HepG2 (cell line): ENCODE measurements around the gene ZC3H7B. TPM values are rescaled to one million over a fixed set of nuclear protein-coding genes. Genes with fewer than 3 reads are reported as not detected.
A peak's percentile ranks its signal among the peaks of the same experiment; 100 is the strongest.

Source experiments
- BRD4 ChIP-seq: sonication (generic); formaldehyde crosslinking; IDR thresholded peaks from 2 replicates; pipeline ENCODE4 v1.4.0; 2020; ENCODE audit warnings: missing genetic modification reagents
- CBFB ChIP-seq: sonication (generic); formaldehyde crosslinking; IDR thresholded peaks from 2 replicates; pipeline ENCODE4 v1.4.0; 2020; ENCODE audit warnings: missing genetic modification reagents
- DNMT3B ChIP-seq: conservative IDR thresholded peaks from 2 replicates; pipeline ENCODE4 v1.6.1; 2016; ENCODE audit warnings: missing biosample characterization, control low read depth
- GABPB1 ChIP-seq: IDR thresholded peaks from 2 replicates; pipeline ENCODE4 v1.6.1; 2016; ENCODE audit warnings: mild to moderate bottlenecking, missing genetic modification reagents, moderate library complexity, missing compliant biosample characterization
- MAFF ChIP-seq: IDR thresholded peaks from 2 replicates; pipeline ENCODE4 v1.6.1; 2011; ENCODE audit warnings: low read depth, low read length, improper control_type of control experiment
- NONO ChIP-seq, 2 experiments: fragments of 450-650 bp in 1 of 2; sonication (generic) in 1 of 2; formaldehyde crosslinking in 1 of 2; IDR thresholded peaks in 1 of 2; conservative IDR thresholded peaks in 1 of 2; 2 replicates each; pipeline versions ENCODE4 v1.6.1 to v1.8.0; 2017 to 2022; ENCODE audit warnings: mild to moderate bottlenecking in 1 of 2, missing genetic modification reagents in 1 of 2, moderate library complexity in 1 of 2
- PHF5A ChIP-seq: IDR thresholded peaks from one replicate; pipeline ENCODE4 v1.6.1; 2018; ENCODE audit warnings: low read depth, missing genetic modification reagents; ENCODE audit not compliant: unreplicated experiment
- RAD51 ChIP-seq: fragments of 450-650 bp; IDR thresholded peaks from 2 replicates; pipeline ENCODE4 v1.6.1; 2016; ENCODE audit warnings: borderline replicate concordance
- TAF1 ChIP-seq: sonication (generic); formaldehyde crosslinking; IDR thresholded peaks from 2 replicates; pipeline ENCODE4 v1.4.0; 2020; ENCODE audit warnings: missing genetic modification reagents
- TRIM24 ChIP-seq: sonication (generic); formaldehyde crosslinking; IDR thresholded peaks from 2 replicates; pipeline ENCODE4 v1.8.0; 2022; ENCODE audit warnings: mild to moderate bottlenecking, missing genetic modification reagents
- YEATS2 ChIP-seq: sonication (generic); formaldehyde crosslinking; IDR thresholded peaks from 2 replicates; pipeline ENCODE4 v1.4.0; 2020; ENCODE audit warnings: missing genetic modification reagents, borderline replicate concordance
- ZC3H4 ChIP-seq: sonication (generic); formaldehyde crosslinking; IDR thresholded peaks from 2 replicates; pipeline ENCODE4 v1.4.0; 2020; ENCODE audit warnings: missing genetic modification reagents, borderline replicate concordance
- ZFP1 ChIP-seq: IDR thresholded peaks from 2 replicates; pipeline ENCODE4 v1.6.1; 2016
- ZNF329 ChIP-seq: sonication (generic); formaldehyde crosslinking; IDR thresholded peaks from 2 replicates; pipeline ENCODE4 v1.9.0; 2021; ENCODE audit warnings: low read depth, mild to moderate bottlenecking, missing genetic modification reagents
- ZNF343 ChIP-seq: sonication (generic); formaldehyde crosslinking; IDR thresholded peaks from 2 replicates; pipeline ENCODE4 v1.4.0; 2020; ENCODE audit warnings: mild to moderate bottlenecking, missing genetic modification reagents
- ZNF441 ChIP-seq: sonication (generic); formaldehyde crosslinking; IDR thresholded peaks from 2 replicates; pipeline ENCODE4 v1.7.0; 2021; ENCODE audit warnings: missing genetic modification reagents, borderline replicate concordance
- polyA plus RNA-seq, 8 experiments: library from polyadenylated mRNA; depleted of rRNA in 3 of 8; stranded (reverse) in 7 of 8; unstranded in 1 of 8; fragments of >200 nt; fragmentation: Illumina TruSeq in 4 of 8; extraction: Trizol in 4 of 8; gene quantifications; 2 replicates each; pipeline versions ENCODE4 v1.2.1 to v1.2.3, GENCODE V29; 2011 to 2016; ENCODE audit warnings: low read depth in 4 of 8, missing spikeins in 1 of 8, mixed read lengths in 1 of 8; ENCODE audit not compliant: insufficient read depth in 1 of 8
- total RNA-seq, 5 experiments: library from RNA; depleted of rRNA; stranded (reverse); fragments of >200 nt; fragmentation: Illumina TruSeq; extraction: Trizol; gene quantifications; 2 replicates each; pipeline ENCODE4 v1.2.3, GENCODE V29; 2016; ENCODE audit warnings: low read depth in 1 of 5
- TF ChIP-seq, protein P1 (sequence below): sonication (generic); formaldehyde crosslinking; IDR thresholded peaks from 2 replicates; pipeline ENCODE4 v1.4.0; 2020; ENCODE audit warnings: missing genetic modification reagents, borderline replicate concordance
- TF ChIP-seq, protein P2 (sequence below): IDR thresholded peaks from 2 replicates; pipeline ENCODE4 v1.6.1; 2016; ENCODE audit warnings: missing compliant biosample characterization, missing genetic modification reagents, borderline replicate concordance
- TF ChIP-seq, protein P3 (sequence below): sonication (generic); formaldehyde crosslinking; IDR thresholded peaks from 2 replicates; pipeline ENCODE4 v1.5.0; 2020; ENCODE audit warnings: missing genetic modification reagents
- TF ChIP-seq, protein P4 (sequence below): sonication (generic); formaldehyde crosslinking; IDR thresholded peaks from 2 replicates; pipeline ENCODE4 v1.4.0; 2020; ENCODE audit warnings: missing genetic modification reagents
- TF ChIP-seq, protein P5 (sequence below): sonication (generic); formaldehyde crosslinking; IDR thresholded peaks from 2 replicates; pipeline ENCODE4 v1.9.0; 2022; ENCODE audit warnings: low read depth, missing genetic modification reagents

ZC3H7B gene
- total and polyA plus RNA-seq, 2 of the 13 experiments (the other 11 are each of a cell fraction or from before 2014, with no cell fraction given) = 26.4 to 37.2 TPM

DNA sequence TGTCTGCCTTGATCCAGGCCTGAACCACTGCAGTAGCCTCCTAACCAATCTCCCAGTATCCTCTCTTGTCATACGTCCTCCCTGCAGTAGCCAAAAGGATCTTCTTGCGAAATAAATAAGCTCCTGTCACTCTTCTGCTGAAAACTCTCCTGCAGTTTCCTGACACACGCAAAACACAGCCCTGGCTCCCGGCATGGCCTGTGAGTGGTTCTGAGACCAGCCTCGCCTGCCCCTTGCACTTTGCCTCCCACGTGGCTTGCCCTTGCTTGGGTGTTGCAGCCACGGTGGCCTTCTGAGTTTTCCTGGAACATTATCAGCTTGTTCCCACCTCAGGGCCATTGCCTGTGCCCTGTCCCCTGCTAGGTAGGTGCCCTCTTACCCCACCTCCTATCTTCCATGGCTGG is 7.2 kb downstream of the ZC3H7B start (continued):
- TF ChIP-seq, protein P1, sequence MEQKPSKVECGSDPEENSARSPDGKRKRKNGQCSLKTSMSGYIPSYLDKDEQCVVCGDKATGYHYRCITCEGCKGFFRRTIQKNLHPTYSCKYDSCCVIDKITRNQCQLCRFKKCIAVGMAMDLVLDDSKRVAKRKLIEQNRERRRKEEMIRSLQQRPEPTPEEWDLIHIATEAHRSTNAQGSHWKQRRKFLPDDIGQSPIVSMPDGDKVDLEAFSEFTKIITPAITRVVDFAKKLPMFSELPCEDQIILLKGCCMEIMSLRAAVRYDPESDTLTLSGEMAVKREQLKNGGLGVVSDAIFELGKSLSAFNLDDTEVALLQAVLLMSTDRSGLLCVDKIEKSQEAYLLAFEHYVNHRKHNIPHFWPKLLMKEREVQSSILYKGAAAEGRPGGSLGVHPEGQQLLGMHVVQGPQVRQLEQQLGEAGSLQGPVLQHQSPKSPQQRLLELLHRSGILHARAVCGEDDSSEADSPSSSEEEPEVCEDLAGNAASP (CRISPR knock-in tag) = peak; percentile 83; the same call in 1 of the 2 replicates
- TF ChIP-seq, protein P2, sequence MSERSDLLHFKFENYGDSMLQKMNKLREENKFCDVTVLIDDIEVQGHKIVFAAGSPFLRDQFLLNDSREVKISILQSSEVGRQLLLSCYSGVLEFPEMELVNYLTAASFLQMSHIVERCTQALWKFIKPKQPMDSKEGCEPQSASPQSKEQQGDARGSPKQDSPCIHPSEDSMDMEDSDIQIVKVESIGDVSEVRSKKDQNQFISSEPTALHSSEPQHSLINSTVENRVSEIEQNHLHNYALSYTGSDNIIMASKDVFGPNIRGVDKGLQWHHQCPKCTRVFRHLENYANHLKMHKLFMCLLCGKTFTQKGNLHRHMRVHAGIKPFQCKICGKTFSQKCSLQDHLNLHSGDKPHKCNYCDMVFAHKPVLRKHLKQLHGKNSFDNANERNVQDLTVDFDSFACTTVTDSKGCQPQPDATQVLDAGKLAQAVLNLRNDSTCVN (CRISPR knock-in tag) = peak; percentile 29; the same call in 1 of the 2 replicates
- TF ChIP-seq ZC3H4 (CRISPR knock-in tag) (no peak), BRD4 (CRISPR knock-in tag) (no peak), NONO (IDR thresholded peaks at IDR 0.05) (no peak), NONO (CRISPR knock-in tag; conservative IDR thresholded peaks at IDR 0.05) (no peak), MAFF (0 out of 2 replicates have a peak, but pooled peaks have one; percentile 21), YEATS2 (CRISPR knock-in tag) (peak; percentile 72; the same call in 1 of the 2 replicates), ZNF343 (no peak), RAD51 (peak; percentile 37; the same call in 1 of the 2 replicates), PHF5A (CRISPR knock-in tag) (peak; percentile 48), DNMT3B (0 out of 2 replicates have a peak, but pooled peaks have one; percentile 38), ZNF329 (CRISPR knock-in tag) (0 out of 2 replicates have a peak, but pooled peaks have one; percentile 54), ZNF441 (CRISPR knock-in tag) (peak; percentile 83; the same call in 1 of the 2 replicates), GABPB1 (CRISPR knock-in tag) (peak; percentile 60), ZFP1 (CRISPR knock-in tag) (no peak), TRIM24 (CRISPR knock-in tag) (0 out of 2 replicates have a peak, but pooled peaks have one; percentile 24), TAF1 (peak; percentile 51; the same call in 1 of the 2 replicates), CBFB (CRISPR knock-in tag) (no peak)
- TF ChIP-seq, protein P3, sequence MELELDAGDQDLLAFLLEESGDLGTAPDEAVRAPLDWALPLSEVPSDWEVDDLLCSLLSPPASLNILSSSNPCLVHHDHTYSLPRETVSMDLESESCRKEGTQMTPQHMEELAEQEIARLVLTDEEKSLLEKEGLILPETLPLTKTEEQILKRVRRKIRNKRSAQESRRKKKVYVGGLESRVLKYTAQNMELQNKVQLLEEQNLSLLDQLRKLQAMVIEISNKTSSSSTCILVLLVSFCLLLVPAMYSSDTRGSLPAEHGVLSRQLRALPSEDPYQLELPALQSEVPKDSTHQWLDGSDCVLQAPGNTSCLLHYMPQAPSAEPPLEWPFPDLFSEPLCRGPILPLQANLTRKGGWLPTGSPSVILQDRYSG = no peak
- TF ChIP-seq, protein P4, sequence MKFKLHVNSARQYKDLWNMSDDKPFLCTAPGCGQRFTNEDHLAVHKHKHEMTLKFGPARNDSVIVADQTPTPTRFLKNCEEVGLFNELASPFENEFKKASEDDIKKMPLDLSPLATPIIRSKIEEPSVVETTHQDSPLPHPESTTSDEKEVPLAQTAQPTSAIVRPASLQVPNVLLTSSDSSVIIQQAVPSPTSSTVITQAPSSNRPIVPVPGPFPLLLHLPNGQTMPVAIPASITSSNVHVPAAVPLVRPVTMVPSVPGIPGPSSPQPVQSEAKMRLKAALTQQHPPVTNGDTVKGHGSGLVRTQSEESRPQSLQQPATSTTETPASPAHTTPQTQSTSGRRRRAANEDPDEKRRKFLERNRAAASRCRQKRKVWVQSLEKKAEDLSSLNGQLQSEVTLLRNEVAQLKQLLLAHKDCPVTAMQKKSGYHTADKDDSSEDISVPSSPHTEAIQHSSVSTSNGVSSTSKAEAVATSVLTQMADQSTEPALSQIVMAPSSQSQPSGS (CRISPR knock-in tag) = peak; percentile 62
- TF ChIP-seq, protein P5, sequence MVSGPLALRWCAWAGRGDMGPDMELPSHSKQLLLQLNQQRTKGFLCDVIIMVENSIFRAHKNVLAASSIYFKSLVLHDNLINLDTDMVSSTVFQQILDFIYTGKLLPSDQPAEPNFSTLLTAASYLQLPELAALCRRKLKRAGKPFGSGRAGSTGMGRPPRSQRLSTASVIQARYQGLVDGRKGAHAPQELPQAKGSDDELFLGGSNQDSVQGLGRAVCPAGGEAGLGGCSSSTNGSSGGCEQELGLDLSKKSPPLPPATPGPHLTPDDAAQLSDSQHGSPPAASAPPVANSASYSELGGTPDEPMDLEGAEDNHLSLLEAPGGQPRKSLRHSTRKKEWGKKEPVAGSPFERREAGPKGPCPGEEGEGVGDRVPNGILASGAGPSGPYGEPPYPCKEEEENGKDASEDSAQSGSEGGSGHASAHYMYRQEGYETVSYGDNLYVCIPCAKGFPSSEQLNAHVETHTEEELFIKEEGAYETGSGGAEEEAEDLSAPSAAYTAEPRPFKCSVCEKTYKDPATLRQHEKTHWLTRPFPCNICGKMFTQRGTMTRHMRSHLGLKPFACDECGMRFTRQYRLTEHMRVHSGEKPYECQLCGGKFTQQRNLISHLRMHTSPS = peak; percentile 59; the same call in 1 of the 2 replicates
